GM12872 (cell line): ENCODE data around the gene SLC35E1.

Source experiments
- CTCF ChIP-seq: IDR thresholded peaks from 3 replicates; pipeline ENCODE4 v1.5.1; 2011; ENCODE audit warnings: low read depth, mild to moderate bottlenecking, low read length, moderate library complexity; ENCODE audit not compliant: insufficient read depth

SLC35E1 gene

GRCh38 chr19:16504271-16504670 lies 67.9 kb downstream of the SLC35E1 start:
- no peak for TF ChIP-seq CTCF
